Measurements from ENCODE around the gene GSN.

GSN gene

DNA sequence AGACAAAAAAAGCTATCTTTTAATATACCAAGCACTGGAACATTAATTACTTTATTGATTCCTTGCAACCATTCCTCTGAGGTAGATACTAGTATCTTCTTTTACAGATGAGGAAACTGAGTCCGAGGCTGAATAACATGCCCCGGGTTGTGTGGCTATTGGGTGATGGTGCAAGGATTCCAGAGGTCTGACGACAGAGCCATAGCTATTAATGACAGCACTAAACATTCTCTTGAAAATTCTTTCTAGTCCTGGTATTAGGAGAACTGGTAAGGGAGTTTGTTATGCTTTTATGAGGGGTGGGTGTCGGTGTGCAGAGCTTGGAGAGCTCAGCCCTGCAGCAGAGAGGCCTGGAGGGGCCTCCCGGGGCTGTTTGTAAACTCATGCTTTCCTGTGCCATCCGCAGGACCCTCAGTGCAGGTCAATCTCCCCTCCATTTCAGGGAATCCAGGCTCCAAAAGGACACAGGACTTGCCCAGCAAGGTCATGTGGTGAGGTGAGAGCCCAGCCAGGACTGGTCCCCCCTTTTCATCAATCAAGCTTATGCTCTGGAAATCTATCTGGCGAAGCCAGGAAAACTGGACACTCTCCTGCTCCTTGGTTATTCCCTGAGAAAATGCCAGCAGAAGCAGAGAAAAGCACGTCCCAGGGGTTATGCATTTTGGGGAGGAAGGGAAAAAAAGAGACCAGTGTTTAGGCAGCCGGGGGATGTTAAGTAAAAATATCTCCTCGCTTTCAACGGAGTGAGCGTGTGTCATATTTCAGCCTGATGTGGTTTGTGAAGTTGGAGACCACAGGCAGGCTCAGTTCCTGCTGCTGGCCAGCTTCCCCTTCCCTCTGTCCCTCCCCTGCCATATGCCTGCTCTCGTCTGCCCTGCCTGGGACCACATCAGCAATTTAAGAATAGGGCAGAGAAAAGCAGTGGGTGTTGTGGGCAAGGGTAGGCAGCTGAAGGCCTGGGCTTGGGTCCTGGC is 3.7 kb downstream of the GSN start:
- H2AFZ ChIP-seq (ENCODE audit: low read depth), result no peak overlapping the region
- no peak overlapping the region for H3K9ac ChIP-seq
- TF ChIP-seq, protein P1, sequence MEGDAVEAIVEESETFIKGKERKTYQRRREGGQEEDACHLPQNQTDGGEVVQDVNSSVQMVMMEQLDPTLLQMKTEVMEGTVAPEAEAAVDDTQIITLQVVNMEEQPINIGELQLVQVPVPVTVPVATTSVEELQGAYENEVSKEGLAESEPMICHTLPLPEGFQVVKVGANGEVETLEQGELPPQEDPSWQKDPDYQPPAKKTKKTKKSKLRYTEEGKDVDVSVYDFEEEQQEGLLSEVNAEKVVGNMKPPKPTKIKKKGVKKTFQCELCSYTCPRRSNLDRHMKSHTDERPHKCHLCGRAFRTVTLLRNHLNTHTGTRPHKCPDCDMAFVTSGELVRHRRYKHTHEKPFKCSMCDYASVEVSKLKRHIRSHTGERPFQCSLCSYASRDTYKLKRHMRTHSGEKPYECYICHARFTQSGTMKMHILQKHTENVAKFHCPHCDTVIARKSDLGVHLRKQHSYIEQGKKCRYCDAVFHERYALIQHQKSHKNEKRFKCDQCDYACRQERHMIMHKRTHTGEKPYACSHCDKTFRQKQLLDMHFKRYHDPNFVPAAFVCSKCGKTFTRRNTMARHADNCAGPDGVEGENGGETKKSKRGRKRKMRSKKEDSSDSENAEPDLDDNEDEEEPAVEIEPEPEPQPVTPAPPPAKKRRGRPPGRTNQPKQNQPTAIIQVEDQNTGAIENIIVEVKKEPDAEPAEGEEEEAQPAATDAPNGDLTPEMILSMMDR (conservative IDR thresholded peaks at IDR 0.05; ENCODE audit: low read depth, low read length), result no peak
- no peak overlapping the region for H3K4me2 ChIP-seq
- H3K27ac ChIP-seq, result no peak overlapping the region
- H3K36me3 ChIP-seq (ENCODE audit: insufficient read depth), result no peaks in the 10 kb centered on the region
- no peak overlapping the region for H3K4me3 ChIP-seq (IDR thresholded peaks at IDR 0.05; ENCODE audit: insufficient read depth, low read depth, low read length)
- no peaks in the 10 kb centered on the region for H3K79me2 ChIP-seq (ENCODE audit: insufficient read depth, low read depth)
- H3K4me1 ChIP-seq (ENCODE audit: low read depth, poor library complexity, severe bottlenecking), result peaks cover 9% of the 10 kb centered on the region
- no peaks in the 10 kb centered on the region; the same call in 1 of the 2 replicates for H3K27me3 ChIP-seq (ENCODE audit: insufficient read depth, low read depth)
- H4K20me1 ChIP-seq (ENCODE audit: insufficient read depth), result no peaks in the 10 kb centered on the region

DNA sequence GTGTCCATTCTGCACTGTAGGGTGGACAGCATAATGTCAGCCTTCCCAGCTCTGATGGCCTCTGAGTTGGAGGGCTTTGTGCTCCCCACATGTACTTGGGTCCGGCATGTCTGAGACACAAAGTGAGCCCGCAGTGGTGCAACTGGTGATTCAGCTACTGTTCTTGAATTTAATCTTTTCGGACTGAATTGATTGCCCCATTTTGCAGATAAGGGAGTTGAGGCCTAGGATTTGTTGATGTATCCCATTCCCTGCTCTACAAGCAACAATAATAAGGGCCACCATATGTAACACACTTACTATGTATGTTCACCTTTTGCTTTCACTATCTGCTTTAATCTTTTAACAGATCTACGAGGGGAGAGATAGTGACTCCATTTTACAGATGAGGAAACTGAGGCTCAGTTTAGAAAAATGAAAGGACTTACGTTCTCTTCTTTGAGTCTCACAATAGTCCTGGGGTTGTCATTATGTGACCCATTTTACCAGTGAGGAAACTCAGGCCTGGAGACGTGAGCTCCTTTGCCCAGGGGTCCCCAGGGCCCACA is 4.5 kb downstream of the GSN start:
- Histone ChIP-seq H3K9ac (no peak overlapping the region), H3K4me2 (no peak overlapping the region), H2AFZ (ENCODE audit: low read depth) (no peak overlapping the region), H3K4me3 (IDR thresholded peaks at IDR 0.05; ENCODE audit: insufficient read depth, low read depth, low read length) (no peak overlapping the region), H3K36me3 (ENCODE audit: insufficient read depth) (no peaks in the 10 kb centered on the region), H4K20me1 (ENCODE audit: insufficient read depth) (no peaks in the 10 kb centered on the region), H3K79me2 (ENCODE audit: insufficient read depth, low read depth) (no peaks in the 10 kb centered on the region), H3K27me3 (ENCODE audit: insufficient read depth, low read depth) (no peaks in the 10 kb centered on the region; the same call in 1 of the 2 replicates), H3K4me1 (ENCODE audit: low read depth, poor library complexity, severe bottlenecking) (peaks cover 7% of the 10 kb centered on the region), H3K27ac (no peak overlapping the region)
- TF ChIP-seq, protein P1 (conservative IDR thresholded peaks at IDR 0.05; ENCODE audit: low read depth, low read length), result no peak

DNA sequence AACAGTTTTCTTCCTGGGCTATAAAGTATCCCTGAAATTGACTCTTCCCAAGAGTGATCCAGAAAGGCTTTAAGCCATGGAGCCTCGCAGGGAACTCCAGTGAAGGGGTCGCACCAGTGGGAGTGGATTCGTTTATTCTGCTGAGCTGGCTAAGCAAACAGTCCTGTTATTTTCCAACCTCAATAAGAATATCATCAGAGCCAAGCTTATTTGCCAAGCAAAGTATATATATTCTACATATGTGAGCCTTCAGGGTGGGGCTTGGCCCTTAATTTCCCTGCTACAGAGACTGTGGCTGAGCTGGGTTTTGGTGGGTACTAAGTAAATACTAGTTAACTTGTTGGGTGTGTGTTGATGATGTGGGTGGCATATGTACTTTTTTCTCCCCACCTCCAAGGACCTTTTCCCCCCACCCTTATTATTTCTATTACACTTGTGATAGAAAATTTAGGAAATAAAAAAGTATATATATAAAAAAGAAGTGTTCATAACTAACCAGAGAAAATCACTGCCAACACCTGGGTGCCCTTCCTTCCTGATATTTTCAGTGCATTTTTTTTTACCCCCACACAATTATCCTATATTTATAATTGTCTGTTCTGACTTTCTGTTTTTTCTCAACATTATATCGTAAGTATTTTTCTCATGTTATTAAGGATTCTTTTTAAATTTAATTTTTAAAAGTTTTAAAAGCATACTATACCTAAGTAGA is 5.3 kb downstream of the GSN start:
- no peaks in the 10 kb centered on the region for H4K20me1 ChIP-seq (ENCODE audit: insufficient read depth)
- H3K9ac ChIP-seq, result no peak overlapping the region
- H3K4me2 ChIP-seq, result no peak overlapping the region
- peaks cover 6% of the 10 kb centered on the region for H3K4me1 ChIP-seq (ENCODE audit: low read depth, poor library complexity, severe bottlenecking)
- H3K4me3 ChIP-seq (IDR thresholded peaks at IDR 0.05; ENCODE audit: insufficient read depth, low read depth, low read length), result no peak overlapping the region
- H3K36me3 ChIP-seq (ENCODE audit: insufficient read depth), result no peaks in the 10 kb centered on the region
- no peaks in the 10 kb centered on the region for H3K79me2 ChIP-seq (ENCODE audit: insufficient read depth, low read depth)
- TF ChIP-seq, protein P1 (conservative IDR thresholded peaks at IDR 0.05; ENCODE audit: low read depth, low read length), result no peak
- H3K27me3 ChIP-seq (ENCODE audit: insufficient read depth, low read depth), result no peaks in the 10 kb centered on the region; the same call in 1 of the 2 replicates
- no peak overlapping the region for H3K27ac ChIP-seq
- no peak overlapping the region for H2AFZ ChIP-seq (ENCODE audit: low read depth)

DNA sequence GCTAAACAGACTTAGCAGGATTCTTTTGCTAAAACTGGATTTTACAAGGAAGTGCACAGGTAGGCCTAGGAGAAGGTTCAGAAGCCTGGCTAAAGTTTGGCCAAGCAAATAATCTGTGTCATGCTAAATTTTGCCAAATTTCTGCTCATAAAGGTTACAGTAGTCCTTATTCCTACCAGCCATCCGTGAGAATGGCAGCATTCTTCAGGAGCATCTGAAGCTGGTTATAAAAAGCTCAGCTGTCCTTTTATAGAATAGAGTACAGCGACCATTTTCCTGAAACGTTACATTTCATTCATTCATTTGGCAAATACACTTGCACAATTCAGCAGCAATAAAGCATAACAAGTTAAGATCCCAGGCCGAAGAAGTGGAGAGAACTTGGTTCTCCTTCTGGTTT is 6.9 kb downstream of the GSN start:
- Histone ChIP-seq H3K4me3 (IDR thresholded peaks at IDR 0.05; ENCODE audit: insufficient read depth, low read depth, low read length) (no peak overlapping the region), H3K27ac (no peak overlapping the region), H3K4me2 (no peak overlapping the region), H3K79me2 (ENCODE audit: insufficient read depth, low read depth) (no peaks in the 10 kb centered on the region), H2AFZ (ENCODE audit: low read depth) (no peak overlapping the region), H3K9ac (no peak overlapping the region), H3K4me1 (ENCODE audit: low read depth, poor library complexity, severe bottlenecking) (no peaks in the 10 kb centered on the region), H3K27me3 (ENCODE audit: insufficient read depth, low read depth) (no peaks in the 10 kb centered on the region), H4K20me1 (ENCODE audit: insufficient read depth) (no peaks in the 10 kb centered on the region), H3K36me3 (ENCODE audit: insufficient read depth) (no peaks in the 10 kb centered on the region)
- TF ChIP-seq, protein P1 (conservative IDR thresholded peaks at IDR 0.05; ENCODE audit: low read depth, low read length), result no peak

Data from KMS-11 (cell line).